Measurements from ENCODE around the gene EEF2KMT.
A peak's percentile ranks its signal among the peaks of the same experiment; 100 is the strongest.
"Not testable (repeated sequence)": the region's sequence is repeated elsewhere in the genome, so short reads cannot be mapped to it uniquely, and the experiment has no call there.

EEF2KMT gene

GRCh38 chr16:5097470-5098220, at the start of gene EEF2KMT:
TSS of gene EEF2KMT (minus strand) at chr16:5097795. CDS start at chr16:5097739, 56 bp downstream.
- DNase-seq: peak; percentile 74 to 90

- not testable (repeated sequence) for DNase-seq
Observed at GRCh38 chr16:5144621-5144956, 47.0 kb upstream of the EEF2KMT start.

GRCh38 chr16:5143761-5144620, 46.4 kb upstream of the EEF2KMT start:
- DNase-seq: no peak

- DNase-seq: not testable (repeated sequence)
Observed at GRCh38 chr16:5140151-5140550, 42.6 kb upstream of the EEF2KMT start.

- not testable (repeated sequence) for DNase-seq
Observed at GRCh38 chr16:5134739-5135452, 37.3 kb upstream of the EEF2KMT start.

- not testable (repeated sequence) for DNase-seq
Observed at GRCh38 chr16:5132915-5133600, 35.5 kb upstream of the EEF2KMT start.

GRCh38 chr16:5131467-5132004, 33.9 kb upstream of the EEF2KMT start:
- DNase-seq: not testable (repeated sequence)

- not testable (repeated sequence) for DNase-seq
Observed at GRCh38 chr16:5117300-5118087, 19.9 kb upstream of the EEF2KMT start.

- not testable (repeated sequence) for DNase-seq
Observed at GRCh38 chr16:5116780-5117295, 19.2 kb upstream of the EEF2KMT start.

GRCh38 chr16:5110933-5111332, 13.3 kb upstream of the EEF2KMT start:
- DNase-seq: not testable (repeated sequence)

GRCh38 chr16:5108505-5109158, 11.0 kb upstream of the EEF2KMT start:
- no peak for DNase-seq

GRCh38 chr16:5105039-5105438, 7.4 kb upstream of the EEF2KMT start:
- DNase-seq: not testable (repeated sequence)

GRCh38 chr16:5103296-5104032, 5.9 kb upstream of the EEF2KMT start:
- not testable (repeated sequence) for DNase-seq

- DNase-seq: not testable (repeated sequence)
Observed at GRCh38 chr16:5099174-5099573, 1.6 kb upstream of the EEF2KMT start.

GRCh38 chr16:5098221-5099159, 895 bp upstream of the EEF2KMT start:
- DNase-seq: not testable (repeated sequence)

GRCh38 chr16:5097061-5097469, 530 bp downstream of the EEF2KMT start:
- DNase-seq: peak in 1 of 2 experiments; percentile 4

- DNase-seq: not testable (repeated sequence)
Observed at GRCh38 chr16:5096437-5097060, 1.0 kb downstream of the EEF2KMT start.

All from NCI-H526 (cell line).